Smooth muscle cell (in vitro differentiated cells): ENCODE measurements around the gene ZNF333. TPM values are rescaled to one million over a fixed set of nuclear protein-coding genes. Genes with fewer than 3 reads are reported as not detected.

ENCODE experiments used
- DNase-seq: peaks from one replicate; lab custom pipeline; 2025; ENCODE audit not compliant: unreplicated experiment; lab: John Stamatoyannopoulos, UW
- H2AFZ ChIP-seq: fragments of 200-600 bp; sonication (generic); 2 replicates; pipeline ENCODE4 v1.6.0; 2016; ENCODE audit warnings: antibody characterized with exemption, low read depth, mild to moderate bottlenecking
- H3F3A ChIP-seq: fragments of 200-600 bp; sonication (generic); 2 replicates; pipeline ENCODE4 v1.6.0; 2017; ENCODE audit warnings: antibody characterized with exemption, low read depth
- H3K27ac ChIP-seq: fragments of 200-600 bp; sonication (generic); 2 replicates; pipeline ENCODE4 v1.5.1; 2016; ENCODE audit warnings: low read depth, mild to moderate bottlenecking
- H3K27me3 ChIP-seq: fragments of 200-600 bp; sonication (generic); 2 replicates; pipeline ENCODE4 v1.6.1; 2016; ENCODE audit warnings: low read depth, mild to moderate bottlenecking
- H3K36me3 ChIP-seq: fragments of 200-600 bp; sonication (generic); 2 replicates; pipeline ENCODE4 v1.5.1; 2016; ENCODE audit warnings: low read depth
- H3K4me1 ChIP-seq: fragments of 200-600 bp; sonication (generic); 2 replicates; pipeline ENCODE4 v1.5.1; 2016; ENCODE audit warnings: low read depth
- H3K4me2 ChIP-seq: fragments of 200-600 bp; sonication (generic); 2 replicates; pipeline ENCODE4 v1.6.0; 2016; ENCODE audit warnings: mild to moderate bottlenecking
- H3K4me3 ChIP-seq: fragments of 200-600 bp; sonication (generic); 2 replicates; pipeline ENCODE4 v1.5.1; 2016; ENCODE audit warnings: mild to moderate bottlenecking
- H3K79me2 ChIP-seq: fragments of 200-600 bp; sonication (generic); 2 replicates; pipeline ENCODE4 v1.6.0; 2016; ENCODE audit warnings: low read depth, mild to moderate bottlenecking
- H3K9ac ChIP-seq: fragments of 200-600 bp; sonication (generic); 2 replicates; pipeline ENCODE4 v1.6.0; 2016; ENCODE audit warnings: low read depth
- H3K9me3 ChIP-seq: fragments of 200-600 bp; sonication (generic); replicated peaks from 2 replicates; pipeline ENCODE4 v1.5.1; 2016; ENCODE audit warnings: low read depth
- H4K20me1 ChIP-seq: fragments of 200-600 bp; sonication (generic); 2 replicates; pipeline ENCODE4 v1.6.0; 2016; ENCODE audit warnings: low read depth
- CTCF ChIP-seq: fragments of 200-600 bp; sonication (generic); IDR thresholded peaks from 2 replicates; pipeline ENCODE4 v1.5.1; 2017; ENCODE audit warnings: borderline replicate concordance, mild to moderate bottlenecking, antibody characterized with exemption; ENCODE audit not compliant: insufficient read depth, poor library complexity, severe bottlenecking
- WGBS: methylation state at CpG from one replicate; pipeline ENCODE4 v1.1.7; 2016; ENCODE audit warnings: low lambda C conversion rate; 5-methylcytosine and 5-hydroxymethylcytosine counted together
- polyA plus RNA-seq: library from polyadenylated mRNA; unstranded; fragments of >200 nt; fragmentation: Nextera tagmentation; extraction: Ambion mirVana; gene quantifications from 2 replicates; pipeline ENCODE4 v1.2.1, GENCODE V29; 2016
- total RNA-seq: library from RNA; depleted of rRNA; stranded (reverse); fragments of >200 nt; gene quantifications from 2 replicates; pipeline ENCODE4 v1.2.3, GENCODE V29; 2014

ZNF333 gene
- total and polyA plus RNA-seq, 2 experiments from 2014 or later: 14.8 to 16.0 TPM

DNA sequence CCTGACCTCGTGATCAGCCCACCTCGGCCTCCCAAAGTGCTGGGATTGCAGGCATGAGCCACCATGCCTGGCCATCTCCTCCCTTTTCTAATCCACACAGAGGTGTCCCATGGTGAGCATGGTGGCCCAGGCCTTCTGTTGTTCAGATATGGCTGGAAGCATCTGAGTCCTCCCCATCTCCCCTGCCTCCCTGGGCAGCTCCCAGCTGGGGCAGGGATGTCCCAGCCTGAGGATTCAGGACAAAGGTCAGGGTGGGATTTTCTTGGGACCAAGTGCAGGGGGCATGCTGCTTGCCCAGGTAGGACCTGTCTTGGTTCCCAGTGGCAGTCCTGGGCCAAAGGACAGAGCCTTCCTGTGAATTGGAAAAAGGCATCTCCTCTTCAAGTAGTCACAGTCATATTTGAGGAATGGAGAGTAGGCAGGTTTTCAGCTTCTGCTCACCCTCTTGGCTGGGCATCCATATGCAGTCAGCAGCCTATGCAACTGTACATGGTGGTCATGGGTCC is 77.7 kb downstream of the ZNF333 start:
- no peak for DNase-seq

GRCh38 chr19:14768001-14768400 is 78.2 kb downstream of the ZNF333 start:
- DNase-seq: no peak
- Histone ChIP-seq H3F3A (no peaks in the 10 kb centered on the region), H3K9ac (no peak overlapping the region), H3K9me3 (no peaks in the 10 kb centered on the region), H3K79me2 (no peaks in the 10 kb centered on the region), H2AFZ (no peak overlapping the region), H3K27me3 (no peaks in the 10 kb centered on the region), H3K36me3 (no peaks in the 10 kb centered on the region), H3K4me2 (no peak overlapping the region), H3K4me3 (no peak overlapping the region), H3K27ac (no peak overlapping the region), H4K20me1 (no peaks in the 10 kb centered on the region), H3K4me1 (no peaks in the 10 kb centered on the region)
- TF ChIP-seq CTCF: no peak
- WGBS: 95% methylated on average over 2 of the region's 2 CpGs

More for the DNA sequence above, 77.7 kb downstream of the ZNF333 start:
- Histone ChIP-seq H3K27ac (no peak overlapping the region), H3K27me3 (no peaks in the 10 kb centered on the region), H3K4me3 (no peak overlapping the region), H3K9me3 (no peaks in the 10 kb centered on the region), H3K79me2 (no peaks in the 10 kb centered on the region), H3K36me3 (no peaks in the 10 kb centered on the region), H3K4me1 (no peaks in the 10 kb centered on the region), H3F3A (no peaks in the 10 kb centered on the region), H3K9ac (no peak overlapping the region), H3K4me2 (no peak overlapping the region), H2AFZ (no peak overlapping the region), H4K20me1 (no peaks in the 10 kb centered on the region)
- no peak for TF ChIP-seq CTCF
- WGBS: 95% methylated on average over 2 of the region's 2 CpGs

DNA sequence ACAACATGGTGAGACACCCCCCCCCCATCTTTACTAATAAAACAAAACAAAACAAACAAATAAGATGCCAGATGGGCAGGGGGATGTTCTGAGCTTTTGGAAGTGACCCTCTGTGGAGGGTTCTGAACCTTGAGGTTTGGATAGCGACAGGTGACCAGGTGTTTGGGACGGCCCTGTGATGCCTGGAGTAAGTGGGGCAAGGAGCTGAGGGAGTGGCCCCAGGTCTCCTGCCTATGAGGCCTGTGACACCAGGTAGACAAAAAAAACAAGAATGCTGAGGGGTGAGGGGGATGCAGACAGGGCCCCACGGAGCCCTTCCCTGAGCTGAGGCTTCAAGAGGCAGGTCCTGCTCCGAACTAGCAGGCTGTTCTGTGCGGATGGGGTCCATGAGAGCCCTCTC is 79.4 kb downstream of the ZNF333 start:
- TF ChIP-seq CTCF: no peak
- no peak overlapping the region for H3K9ac ChIP-seq
- no peaks in the 10 kb centered on the region for H3K9me3 ChIP-seq
- no peaks in the 10 kb centered on the region for H3K79me2 ChIP-seq
- H4K20me1 ChIP-seq: no peaks in the 10 kb centered on the region
- no peak overlapping the region for H2AFZ ChIP-seq
- H3K4me2 ChIP-seq: no peak overlapping the region
- no peaks in the 10 kb centered on the region for H3K4me1 ChIP-seq
- no peak overlapping the region for H3K27ac ChIP-seq
- no peak for DNase-seq
- no peak overlapping the region for H3K4me3 ChIP-seq
- 98% methylated on average over 5 of the region's 5 CpGs for WGBS
- H3F3A ChIP-seq: no peaks in the 10 kb centered on the region
- H3K36me3 ChIP-seq: no peaks in the 10 kb centered on the region
- no peaks in the 10 kb centered on the region for H3K27me3 ChIP-seq

GRCh38 chr19:14770136-14770535 is 80.3 kb downstream of the ZNF333 start:
- Histone ChIP-seq H3F3A (no peaks in the 10 kb centered on the region), H3K4me2 (no peak overlapping the region), H3K4me3 (no peak overlapping the region), H3K36me3 (no peaks in the 10 kb centered on the region), H3K79me2 (no peaks in the 10 kb centered on the region), H4K20me1 (no peaks in the 10 kb centered on the region), H3K9me3 (no peaks in the 10 kb centered on the region), H2AFZ (no peak overlapping the region), H3K4me1 (no peaks in the 10 kb centered on the region), H3K27me3 (peaks cover 1% of the 10 kb centered on the region), H3K27ac (no peak overlapping the region), H3K9ac (no peak overlapping the region)
- 88% methylated on average over 5 of the region's 5 CpGs for WGBS
- DNase-seq: no peak
- no peak for TF ChIP-seq CTCF
